ENCODE results near the gene HELZ. TPM values are rescaled to one million over a fixed set of nuclear protein-coding genes. Genes with fewer than 3 reads are reported as not detected.

The HELZ gene
- total RNA-seq, 1 experiment from 2014 or later = 40.5 TPM

DNA sequence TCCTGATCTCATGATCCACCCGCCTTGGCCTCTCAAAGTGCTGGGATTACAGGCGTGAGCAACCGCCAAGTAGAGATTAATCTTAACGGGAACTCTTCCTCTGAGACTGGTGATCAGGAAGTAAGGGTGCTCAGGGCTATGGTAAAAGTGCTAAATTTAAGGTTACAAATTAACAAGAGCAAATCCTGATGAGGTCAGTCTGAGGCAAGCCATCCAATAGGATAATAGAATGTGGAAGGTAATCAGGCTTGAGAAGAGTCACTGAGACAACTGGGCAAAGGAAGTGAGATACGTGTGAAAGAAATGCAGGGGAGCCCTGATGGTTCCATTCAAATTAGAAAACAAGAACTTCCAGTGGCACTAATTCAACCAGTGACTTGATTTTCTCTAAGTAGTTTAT is 131.5 kb downstream of the HELZ start:
- Histone ChIP-seq H3K36me3 (ENCODE audit: control insufficient read depth in 1 of 2, insufficient read depth in 2 of 2, low read length in 2 of 2) (peaks cover 2 to 10% of the 10 kb centered on the region in 2 experiments), H3K27ac (ENCODE audit: low read depth, low read length) (no peak overlapping the region), H3K27me3 (ENCODE audit: insufficient read depth, low read length) (no peaks in the 10 kb centered on the region), H3K9ac (ENCODE audit: low read length) (no peak overlapping the region), H3K9me2 (ENCODE audit: insufficient read depth) (no peaks in the 10 kb centered on the region), H3K4me2 (ENCODE audit: low read length) (no peak overlapping the region), H3K79me2 (ENCODE audit: insufficient read depth, low read length) (no peaks in the 10 kb centered on the region), H3K9me3 (ENCODE audit: control insufficient read depth in 1 of 2, insufficient read depth in 1 of 2, low read depth in 1 of 2, low read length in 2 of 2) (no peaks in the 10 kb centered on the region), H3K4me1 (ENCODE audit: control insufficient read depth in 1 of 2, insufficient read depth in 2 of 2, low read length in 2 of 2) (no peaks in the 10 kb centered on the region), H3K4me3 (replicated peaks in 1 of 2; ENCODE audit: low read depth in 1 of 2, low read length in 2 of 2) (no peak overlapping the region), H4K20me1 (ENCODE audit: insufficient read depth) (no peaks in the 10 kb centered on the region), H2AFZ (ENCODE audit: low read depth, low read length, poor library complexity, severe bottlenecking) (no peak overlapping the region)
- ChIA-PET RAD21 (ENCODE audit: low non-redundant PET in 1 of 2, low total read pairs in 2 of 2, uncharacterized antibody in 2 of 2, unreplicated experiment in 2 of 2) (no interaction called here), POLR2A (no interaction called here), CTCF (no interaction called here)
- no peak for ATAC-seq
- BruUV-seq (replicated peaks) = no TSS peak
- intact Hi-C loops (cut with micrococcal nuclease) = no loop called here
- no peak for DNase-seq (ENCODE audit: low read depth, low spot score)
- TF ChIP-seq EZH2phosphoT487 (IDR thresholded peaks at IDR 0.05; ENCODE audit: borderline replicate concordance) = no peak
- TF ChIP-seq, protein P1, sequence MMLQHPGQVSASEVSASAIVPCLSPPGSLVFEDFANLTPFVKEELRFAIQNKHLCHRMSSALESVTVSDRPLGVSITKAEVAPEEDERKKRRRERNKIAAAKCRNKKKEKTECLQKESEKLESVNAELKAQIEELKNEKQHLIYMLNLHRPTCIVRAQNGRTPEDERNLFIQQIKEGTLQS (IDR thresholded peaks at IDR 0.05) = no peak
- TF ChIP-seq SP1 (IDR thresholded peaks at IDR 0.05; ENCODE audit: low read depth) = no peak
- TF ChIP-seq JUND (IDR thresholded peaks at IDR 0.05) = no peak
- TF ChIP-seq, protein P2, sequence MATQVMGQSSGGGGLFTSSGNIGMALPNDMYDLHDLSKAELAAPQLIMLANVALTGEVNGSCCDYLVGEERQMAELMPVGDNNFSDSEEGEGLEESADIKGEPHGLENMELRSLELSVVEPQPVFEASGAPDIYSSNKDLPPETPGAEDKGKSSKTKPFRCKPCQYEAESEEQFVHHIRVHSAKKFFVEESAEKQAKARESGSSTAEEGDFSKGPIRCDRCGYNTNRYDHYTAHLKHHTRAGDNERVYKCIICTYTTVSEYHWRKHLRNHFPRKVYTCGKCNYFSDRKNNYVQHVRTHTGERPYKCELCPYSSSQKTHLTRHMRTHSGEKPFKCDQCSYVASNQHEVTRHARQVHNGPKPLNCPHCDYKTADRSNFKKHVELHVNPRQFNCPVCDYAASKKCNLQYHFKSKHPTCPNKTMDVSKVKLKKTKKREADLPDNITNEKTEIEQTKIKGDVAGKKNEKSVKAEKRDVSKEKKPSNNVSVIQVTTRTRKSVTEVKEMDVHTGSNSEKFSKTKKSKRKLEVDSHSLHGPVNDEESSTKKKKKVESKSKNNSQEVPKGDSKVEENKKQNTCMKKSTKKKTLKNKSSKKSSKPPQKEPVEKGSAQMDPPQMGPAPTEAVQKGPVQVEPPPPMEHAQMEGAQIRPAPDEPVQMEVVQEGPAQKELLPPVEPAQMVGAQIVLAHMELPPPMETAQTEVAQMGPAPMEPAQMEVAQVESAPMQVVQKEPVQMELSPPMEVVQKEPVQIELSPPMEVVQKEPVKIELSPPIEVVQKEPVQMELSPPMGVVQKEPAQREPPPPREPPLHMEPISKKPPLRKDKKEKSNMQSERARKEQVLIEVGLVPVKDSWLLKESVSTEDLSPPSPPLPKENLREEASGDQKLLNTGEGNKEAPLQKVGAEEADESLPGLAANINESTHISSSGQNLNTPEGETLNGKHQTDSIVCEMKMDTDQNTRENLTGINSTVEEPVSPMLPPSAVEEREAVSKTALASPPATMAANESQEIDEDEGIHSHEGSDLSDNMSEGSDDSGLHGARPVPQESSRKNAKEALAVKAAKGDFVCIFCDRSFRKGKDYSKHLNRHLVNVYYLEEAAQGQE (IDR thresholded peaks at IDR 0.05; ENCODE audit: low read depth) = no peak
- TF ChIP-seq RAD21 (IDR thresholded peaks at IDR 0.05; ENCODE audit: low read depth) = no peak
- no peak for TF ChIP-seq EZH2 (IDR thresholded peaks at IDR 0.05)
- TF ChIP-seq, protein P3, sequence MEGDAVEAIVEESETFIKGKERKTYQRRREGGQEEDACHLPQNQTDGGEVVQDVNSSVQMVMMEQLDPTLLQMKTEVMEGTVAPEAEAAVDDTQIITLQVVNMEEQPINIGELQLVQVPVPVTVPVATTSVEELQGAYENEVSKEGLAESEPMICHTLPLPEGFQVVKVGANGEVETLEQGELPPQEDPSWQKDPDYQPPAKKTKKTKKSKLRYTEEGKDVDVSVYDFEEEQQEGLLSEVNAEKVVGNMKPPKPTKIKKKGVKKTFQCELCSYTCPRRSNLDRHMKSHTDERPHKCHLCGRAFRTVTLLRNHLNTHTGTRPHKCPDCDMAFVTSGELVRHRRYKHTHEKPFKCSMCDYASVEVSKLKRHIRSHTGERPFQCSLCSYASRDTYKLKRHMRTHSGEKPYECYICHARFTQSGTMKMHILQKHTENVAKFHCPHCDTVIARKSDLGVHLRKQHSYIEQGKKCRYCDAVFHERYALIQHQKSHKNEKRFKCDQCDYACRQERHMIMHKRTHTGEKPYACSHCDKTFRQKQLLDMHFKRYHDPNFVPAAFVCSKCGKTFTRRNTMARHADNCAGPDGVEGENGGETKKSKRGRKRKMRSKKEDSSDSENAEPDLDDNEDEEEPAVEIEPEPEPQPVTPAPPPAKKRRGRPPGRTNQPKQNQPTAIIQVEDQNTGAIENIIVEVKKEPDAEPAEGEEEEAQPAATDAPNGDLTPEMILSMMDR (IDR thresholded peaks at IDR 0.05 in 2 of 3, conservative IDR thresholded peaks at IDR 0.05 in 1 of 3; ENCODE audit: borderline replicate concordance in 1 of 3, insufficient read depth in 1 of 3, low read depth in 2 of 3, low read length in 2 of 3) = no peak
- no peak for TF ChIP-seq CEBPB (IDR thresholded peaks at IDR 0.05; ENCODE audit: low read depth)
- no peak for TF ChIP-seq ZNF274 (IDR thresholded peaks at IDR 0.05; ENCODE audit: low read depth, low read length)
- no peak for TF ChIP-seq CBX3 (IDR thresholded peaks at IDR 0.05; ENCODE audit: low read depth)
- no peak for TF ChIP-seq TCF7L2 (IDR thresholded peaks at IDR 0.05; ENCODE audit: borderline replicate concordance, extremely low read depth, insufficient read depth, insufficient read length)
